Neural progenitor cell (in vitro differentiated cells): ENCODE measurements around the gene ZNF346.

Experiments used
- CTCF ChIP-seq: fragments of 200-600 bp; sonication (generic); IDR thresholded peaks from 2 replicates; pipeline ENCODE4 v1.5.1; 2017; ENCODE audit warnings: antibody characterized with exemption, mild to moderate bottlenecking
- EZH2 ChIP-seq: fragments of 200-600 bp; sonication (generic); IDR thresholded peaks from 2 replicates; pipeline ENCODE4 v1.6.1; 2017; ENCODE audit warnings: antibody characterized with exemption, mild to moderate bottlenecking, moderate library complexity
- EZH2phosphoT487 ChIP-seq: fragments of 200-600 bp; sonication (generic); IDR thresholded peaks from 2 replicates; pipeline ENCODE4 v1.6.1; 2017; ENCODE audit warnings: antibody characterized with exemption

GRCh38 chr5:177036443-177036842 lies 13.9 kb downstream of the ZNF346 start:
- TF ChIP-seq CTCF (no peak), EZH2 (no peak), EZH2phosphoT487 (no peak)
